ENCODE measurements around the gene DNAH3.
"Not testable (repeated sequence)": the region's sequence is repeated elsewhere in the genome, so short reads cannot be mapped to it uniquely, and the experiment has no call there.

The DNAH3 gene

GRCh38 chr16:21169249-21169981 is 18.8 kb upstream of the DNAH3 start:
- DNase-seq (ENCODE audit: low spot score), result no peak

- DNase-seq (ENCODE audit: low spot score), result no peak
Measured at GRCh38 chr16:21167929-21168602, 17.4 kb upstream of the DNAH3 start.

GRCh38 chr16:21167360-21167759 is 16.7 kb upstream of the DNAH3 start:
- DNase-seq (ENCODE audit: low spot score), result no peak

GRCh38 chr16:21166561-21166961 is 15.9 kb upstream of the DNAH3 start:
- DNase-seq (ENCODE audit: low spot score), result no peak

- DNase-seq (ENCODE audit: low spot score), result no peak
Measured at GRCh38 chr16:21164521-21165168, 14.0 kb upstream of the DNAH3 start.

DNA sequence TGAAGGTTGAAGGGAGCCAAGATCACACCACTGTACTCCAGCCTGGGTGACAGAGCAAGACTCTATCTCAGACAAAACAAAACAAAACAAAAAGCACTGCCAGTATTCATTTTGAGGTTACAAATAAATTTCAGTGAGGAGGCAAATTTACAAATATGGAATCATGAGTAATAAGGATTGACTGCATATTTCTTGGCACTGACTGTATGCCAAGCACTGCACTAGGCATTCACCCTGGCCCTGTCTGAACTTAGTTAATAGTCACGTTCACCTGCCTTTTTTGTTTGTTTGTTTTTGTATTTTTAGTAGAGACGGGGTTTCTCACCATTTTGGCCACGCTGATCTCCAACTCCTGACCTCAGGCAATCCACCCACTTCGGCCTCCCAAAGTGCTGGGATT is 12.9 kb upstream of the DNAH3 start:
- DNase-seq (ENCODE audit: low spot score), result no peak

- DNase-seq (ENCODE audit: low spot score), result no peak
Measured at GRCh38 chr16:21162661-21163151, 12.1 kb upstream of the DNAH3 start.

DNA sequence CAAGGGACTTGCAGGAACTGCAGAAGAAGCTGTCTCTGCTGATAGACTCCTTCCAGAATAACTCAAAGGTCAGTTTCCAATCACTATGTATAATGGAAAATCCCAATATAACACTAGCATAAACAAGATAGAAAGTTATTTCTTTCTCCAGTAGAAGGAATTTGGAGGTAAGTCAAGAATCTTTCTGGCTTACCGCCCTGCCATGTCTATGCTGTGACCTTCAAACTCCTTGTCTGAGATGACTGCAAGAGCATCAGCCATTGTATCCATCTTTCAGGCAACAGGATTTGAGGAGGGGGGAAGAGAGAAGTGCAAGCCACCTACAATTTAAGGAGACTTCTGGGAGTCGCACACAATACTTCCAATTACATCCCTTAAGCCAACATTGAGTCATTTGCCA is 10.6 kb upstream of the DNAH3 start:
- DNase-seq (ENCODE audit: low spot score), result no peak

GRCh38 chr16:21160276-21160675 is 9.6 kb upstream of the DNAH3 start:
- no peak for DNase-seq (ENCODE audit: low spot score)

- no peak for DNase-seq (ENCODE audit: low spot score)
Measured at GRCh38 chr16:21159281-21159951, 8.8 kb upstream of the DNAH3 start.

GRCh38 chr16:21158208-21159110 is 7.8 kb upstream of the DNAH3 start, which contains the start of gene LDAF1:
Gene LDAF1, plus strand, starts transcription at chr16:21158674. Its CDS starts 2,509 bp downstream, at chr16:21161183.
- DNase-seq (ENCODE audit: low spot score), result peak; percentile 59

GRCh38 chr16:21157632-21158031 is 7.0 kb upstream of the DNAH3 start:
- DNase-seq (ENCODE audit: low spot score), result no peak

DNA sequence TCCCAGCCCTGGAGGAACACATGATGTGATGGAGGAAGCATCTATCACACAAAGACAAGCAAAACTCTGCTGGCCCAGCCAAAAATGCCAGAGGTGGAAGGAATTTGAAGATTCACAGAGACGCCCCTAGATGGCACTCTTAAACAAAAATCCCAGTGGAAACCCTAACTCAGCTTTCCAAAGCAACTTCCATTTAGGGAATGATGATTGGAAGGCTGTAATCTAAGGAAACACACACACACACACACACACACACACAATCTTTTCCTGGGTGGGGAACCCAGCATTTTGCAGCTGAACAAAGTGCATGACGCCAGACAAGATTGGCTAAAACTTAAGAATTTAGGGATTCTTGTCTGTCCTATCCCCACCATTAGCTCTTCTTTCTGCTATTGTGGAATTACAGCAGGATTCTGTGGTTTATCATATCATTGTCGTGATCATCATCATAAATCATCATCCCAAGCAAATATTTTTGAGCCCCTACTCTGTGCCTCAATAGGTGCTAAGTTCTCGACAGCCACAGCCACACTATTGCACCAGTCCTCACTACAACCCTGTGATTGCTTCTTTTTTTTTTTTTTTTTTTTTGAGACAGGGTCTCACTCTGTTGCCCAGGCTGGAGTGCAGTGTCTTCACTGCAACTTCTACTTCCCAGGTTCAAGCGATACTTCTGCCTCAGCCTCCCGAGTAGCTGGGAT is 6.3 kb upstream of the DNAH3 start:
- DNase-seq (ENCODE audit: low spot score), result peak; percentile 61

DNA sequence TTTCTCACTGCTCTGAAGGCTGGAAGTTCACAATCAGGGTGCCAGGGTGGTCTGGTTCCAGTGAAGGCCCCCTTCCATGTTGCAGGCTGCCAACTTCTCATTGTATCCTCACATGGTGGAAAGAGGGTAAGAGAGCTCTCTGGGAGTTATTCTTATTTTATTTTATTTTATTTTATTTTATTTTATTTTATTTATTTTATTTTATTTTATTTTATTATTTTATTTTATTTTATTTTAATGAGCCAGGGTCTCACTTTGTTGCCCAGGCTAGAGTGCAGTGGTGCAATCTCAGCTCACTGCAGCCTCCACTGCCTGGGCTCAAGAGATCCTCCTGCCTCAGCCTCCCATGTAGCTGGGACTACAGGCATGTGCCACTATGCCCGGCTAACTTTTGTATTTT is 5.4 kb upstream of the DNAH3 start:
- not testable (repeated sequence) for DNase-seq (ENCODE audit: low spot score)

DNA sequence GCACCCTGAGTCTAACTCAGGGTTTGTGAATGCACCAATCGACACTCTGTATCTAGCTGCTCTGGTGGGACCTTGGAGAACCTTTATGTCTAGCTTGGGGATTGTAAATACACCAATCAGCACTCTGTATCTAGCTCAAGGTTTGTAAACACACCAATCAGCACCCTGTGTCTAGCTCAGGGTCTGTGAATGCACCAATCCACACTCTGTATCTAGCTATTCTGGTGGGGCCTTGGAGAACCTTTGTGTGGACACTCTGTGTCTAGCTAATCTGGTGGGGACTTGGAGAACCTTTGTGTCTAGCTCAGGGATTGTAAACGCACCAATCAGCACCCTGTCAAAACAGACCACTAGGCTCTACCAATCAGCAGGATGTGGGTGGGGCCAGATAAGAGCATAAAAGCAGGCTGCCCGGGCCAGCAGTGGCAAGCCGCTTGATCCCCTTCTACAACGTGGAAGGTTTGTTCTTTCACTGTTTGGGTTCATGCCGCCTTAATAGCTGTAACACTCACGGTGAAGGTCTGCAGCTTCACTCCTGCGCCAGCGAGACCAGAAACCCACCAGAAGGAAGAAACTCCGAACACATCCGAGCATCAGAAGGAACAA is 2.6 kb upstream of the DNAH3 start:
- not testable (repeated sequence) for DNase-seq (ENCODE audit: low spot score)

DNA sequence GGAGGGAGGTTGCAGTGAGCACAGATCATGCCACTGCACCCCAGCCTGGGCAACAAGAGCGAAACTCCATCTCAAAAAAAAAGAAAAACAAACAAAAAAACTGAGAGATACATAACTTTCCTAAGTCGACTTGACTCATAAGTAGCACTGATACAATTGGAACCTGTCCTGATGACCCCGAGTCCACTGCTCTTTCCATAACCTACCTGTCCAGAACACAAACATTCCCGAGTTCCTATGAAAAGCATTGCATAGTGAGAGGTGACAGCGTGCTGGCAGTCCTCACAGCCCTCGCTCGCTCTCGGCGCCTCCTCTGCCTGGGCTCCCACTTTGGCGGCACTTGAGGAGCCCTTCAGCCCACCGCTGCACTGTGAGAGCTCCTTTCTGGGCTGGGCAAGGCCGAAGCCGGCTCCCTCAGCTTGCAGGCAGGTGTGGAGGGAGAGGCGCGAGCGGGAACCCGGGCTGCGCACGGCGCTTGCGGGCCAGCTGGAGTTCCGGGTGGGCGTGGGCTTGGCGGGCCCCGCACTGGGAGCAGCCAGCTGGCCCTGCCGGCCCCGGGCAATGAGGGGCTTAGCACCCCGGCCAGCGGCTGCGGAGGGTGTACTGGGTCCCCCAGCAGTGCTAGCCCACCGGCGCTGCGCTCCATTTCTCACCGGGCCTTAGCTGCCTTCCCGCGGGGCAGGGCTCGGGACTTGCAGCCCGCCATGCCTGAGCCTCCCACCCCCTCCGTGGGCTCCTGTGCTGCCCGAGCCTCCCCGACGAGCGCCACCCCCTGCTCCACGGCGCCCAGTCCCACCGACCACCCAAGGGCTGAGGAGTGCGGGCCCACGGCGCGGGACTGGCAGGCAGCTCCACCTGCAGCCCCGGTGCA is 1.7 kb upstream of the DNAH3 start:
- DNase-seq (ENCODE audit: low spot score), result not testable (repeated sequence)

- no peak for DNase-seq (ENCODE audit: low spot score)
Measured at GRCh38 chr16:21145738-21146137, 4.9 kb downstream of the DNAH3 start.

DNA sequence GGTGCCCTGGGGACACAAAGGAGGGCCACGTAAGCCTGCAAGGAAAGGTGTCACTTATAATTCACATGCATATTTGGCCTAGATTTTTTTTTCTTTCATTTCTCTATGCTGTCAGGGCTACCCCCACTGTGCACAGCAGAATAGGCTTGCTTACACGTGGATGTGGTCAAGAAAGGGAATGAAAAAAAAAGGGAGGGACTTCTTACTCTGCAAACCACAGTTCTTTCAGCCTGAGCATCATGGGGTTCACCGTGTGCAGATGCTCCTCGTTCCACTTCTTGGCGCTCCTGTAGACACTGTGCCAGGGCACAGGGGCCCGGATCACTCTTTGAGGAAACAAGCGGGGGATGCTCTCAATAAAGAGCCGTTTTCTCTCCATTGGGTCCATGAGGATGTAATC is 16.6 kb downstream of the DNAH3 start:
- no peak for DNase-seq (ENCODE audit: low spot score)

- no peak for DNase-seq (ENCODE audit: low spot score)
Measured at GRCh38 chr16:21130811-21131210, 19.8 kb downstream of the DNAH3 start.
